ENCODE measurements around the gene NDUFAF8.

DNA sequence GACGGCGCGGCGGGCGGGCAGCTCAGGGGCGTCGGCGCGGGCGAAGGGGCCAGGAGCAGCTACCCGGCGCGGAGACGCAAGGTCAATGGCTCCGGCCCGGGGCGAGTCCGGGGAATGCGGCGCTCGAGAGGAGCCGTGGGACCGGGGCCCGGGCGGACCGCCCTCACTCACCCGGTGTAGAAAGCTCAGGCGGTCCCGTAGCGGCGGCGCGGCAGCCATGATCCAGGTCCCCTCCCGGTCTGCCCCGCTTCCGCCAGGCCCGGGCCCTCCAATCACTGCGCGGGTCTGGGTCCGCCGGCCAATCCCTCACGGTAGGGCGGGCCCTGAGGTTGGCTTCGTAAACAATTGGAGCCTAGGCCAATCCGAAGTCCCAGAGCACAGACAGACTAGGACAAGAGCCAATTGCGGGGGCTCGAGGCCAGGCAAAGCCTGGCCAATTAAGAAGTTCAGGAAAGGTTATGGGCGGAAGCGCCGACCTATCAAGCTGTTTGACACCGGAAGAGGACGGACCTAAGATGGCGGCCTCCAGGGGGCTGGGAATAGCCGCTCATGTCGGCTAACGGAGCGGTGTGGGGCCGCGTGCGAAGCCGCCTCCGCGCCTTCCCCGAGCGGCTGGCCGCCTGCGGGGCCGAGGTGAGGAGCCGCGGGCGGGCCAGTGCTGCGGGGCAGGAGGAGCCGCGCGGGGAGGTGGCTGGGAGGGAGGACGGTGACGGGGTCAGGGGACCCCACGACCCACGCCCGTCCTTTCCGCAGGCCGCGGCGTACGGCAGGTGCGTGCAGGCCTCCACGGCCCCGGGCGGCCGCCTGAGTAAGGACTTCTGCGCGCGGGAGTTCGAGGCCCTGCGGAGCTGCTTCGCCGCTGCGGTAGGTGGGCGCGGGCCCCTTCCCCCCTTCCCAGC, at the start of gene NDUFAF8, which contains the start of gene TEPSIN:
- peak in 1 of 4 experiments; percentile 8 for TF ChIP-seq CTCF (IDR thresholded peaks at IDR 0.05)
- TF ChIP-seq EP300 (IDR thresholded peaks at IDR 0.05) = no peak
